DMS114 treated with DMSO at 0.1 percent for 48 hours (cell line): Measurements from ENCODE around the gene SLC16A8.

Experiments
- DNase-seq: peaks from one replicate; lab custom pipeline; 2025; ENCODE audit not compliant: unreplicated experiment; lab: John Stamatoyannopoulos, UW

SLC16A8 gene

GRCh38 chr22:38031491-38031890 lies 52.5 kb downstream of the SLC16A8 start:
- no peak for DNase-seq

GRCh38 chr22:38030311-38031133 lies 53.5 kb downstream of the SLC16A8 start:
- DNase-seq = no peak

- no peak for DNase-seq
Measured at GRCh38 chr22:38029901-38030300, 54.1 kb downstream of the SLC16A8 start.

GRCh38 chr22:38029370-38029769 lies 54.6 kb downstream of the SLC16A8 start:
- DNase-seq = no peak

GRCh38 chr22:38028344-38029130 lies 55.4 kb downstream of the SLC16A8 start:
- no peak for DNase-seq
